ENCODE data around the gene PPFIA2. TPM values are rescaled to one million over a fixed set of nuclear protein-coding genes. Genes with fewer than 3 reads are reported as not detected.

Gene PPFIA2
- polyA plus RNA-seq, 1 of the 3 experiments (the other 2 are of a cell fraction) = not detected

- Histone ChIP-seq H3K4me2 (no peak overlapping the region), H3K27ac (ENCODE audit: low read depth in 2 of 2, low read length in 1 of 2) (no peak overlapping the region), H2AFZ (ENCODE audit: low read depth) (no peak overlapping the region), H3K36me3 (replicated peaks in 1 of 2; ENCODE audit: control insufficient read depth in 1 of 2, insufficient read depth in 2 of 2, low read length in 1 of 2) (no peaks in the 10 kb centered on the region), H3K79me2 (ENCODE audit: insufficient read depth) (no peaks in the 10 kb centered on the region), H3K9me3 (no peaks in the 10 kb centered on the region), H3F3A (replicated peaks; ENCODE audit: insufficient read depth) (no peaks in the 10 kb centered on the region), H3K9ac (no peak overlapping the region), H3K27me3 (ENCODE audit: insufficient read depth) (no peaks in the 10 kb centered on the region), H3K4me3 (ENCODE audit: low read depth in 2 of 2, low read length in 1 of 2) (no peak overlapping the region), H3K4me1 (ENCODE audit: control insufficient read depth in 1 of 2, insufficient read depth in 2 of 2, low read depth in 1 of 2, low read length in 1 of 2) (no peaks in the 10 kb centered on the region), H3K9me2 (no peaks in the 10 kb centered on the region), H4K20me1 (ENCODE audit: insufficient read depth) (no peaks in the 10 kb centered on the region)
- TF ChIP-seq MEF2A (IDR thresholded peaks at IDR 0.05; ENCODE audit: borderline replicate concordance, low read depth) (no peak), RAD21 (IDR thresholded peaks at IDR 0.05; ENCODE audit: low read length) (no peak), JUND (IDR thresholded peaks at IDR 0.05) (no peak), MAX (IDR thresholded peaks at IDR 0.05; ENCODE audit: low read depth) (no peak), FOXM1 (IDR thresholded peaks at IDR 0.05; ENCODE audit: low read depth) (no peak), MXI1 (IDR thresholded peaks at IDR 0.05; ENCODE audit: low read depth, low read length) (no peak), NRF1 (IDR thresholded peaks at IDR 0.05; ENCODE audit: low read depth, low read length) (no peak), IRF3 (IDR thresholded peaks at IDR 0.05; ENCODE audit: low read depth, low read length) (no peak), USF2 (IDR thresholded peaks at IDR 0.05; ENCODE audit: borderline replicate concordance, low read depth, low read length) (no peak), FOXJ3 (CRISPR knock-in tag; IDR thresholded peaks at IDR 0.05) (no peak), GATA2 (CRISPR knock-in tag; IDR thresholded peaks at IDR 0.05) (no peak), YY1 (IDR thresholded peaks at IDR 0.05; ENCODE audit: low read depth) (no peak), RCOR1 (IDR thresholded peaks at IDR 0.05; ENCODE audit: low read length) (no peak), NFIC (IDR thresholded peaks at IDR 0.05; ENCODE audit: borderline replicate concordance) (no peak), ELF1 (IDR thresholded peaks at IDR 0.05) (no peak), RFX5 (IDR thresholded peaks at IDR 0.05; ENCODE audit: low read length) (no peak)
- DNase-seq = no peak
- whole genome bisulfite sequencing (ENCODE audit: low lambda C conversion rate) = 18% methylated on average over 3 of the region's 3 CpGs
- CTCF ChIA-PET = interaction anchor here (1.7 kb wide), 1 partner anchor 9 kb away, joined by 4 read pairs; no protein-coding TSS in a partner anchor
- POLR2A ChIA-PET = no interaction called here
Measured at GRCh38 chr12:81395431-81395830, 363.7 kb downstream of the PPFIA2 start.

GRCh38 chr12:81389550-81390099 lies 369.5 kb downstream of the PPFIA2 start:
- CTCF ChIA-PET = no interaction called here
- H3K79me2 ChIP-seq (ENCODE audit: insufficient read depth) = no peaks in the 10 kb centered on the region
- TF ChIP-seq MXI1 (IDR thresholded peaks at IDR 0.05; ENCODE audit: low read depth, low read length) = no peak
- TF ChIP-seq TCF12 (IDR thresholded peaks at IDR 0.05) = no peak
- TF ChIP-seq MAX (IDR thresholded peaks at IDR 0.05; ENCODE audit: low read depth) = no peak
- TF ChIP-seq MEF2A (IDR thresholded peaks at IDR 0.05; ENCODE audit: borderline replicate concordance, low read depth) = no peak
- no peak for TF ChIP-seq TEAD4 (IDR thresholded peaks at IDR 0.05; ENCODE audit: borderline replicate concordance, insufficient read depth)
- no peak for TF ChIP-seq FOXM1 (IDR thresholded peaks at IDR 0.05; ENCODE audit: low read depth)
- no peak for TF ChIP-seq YY1 (IDR thresholded peaks at IDR 0.05; ENCODE audit: low read depth)
- TF ChIP-seq EZH2phosphoT487 (IDR thresholded peaks at IDR 0.05; ENCODE audit: borderline replicate concordance, low read depth) = no peak
- no peak for TF ChIP-seq RAD21 (IDR thresholded peaks at IDR 0.05; ENCODE audit: low read length)
- H3K4me1 ChIP-seq (ENCODE audit: control insufficient read depth in 1 of 2, insufficient read depth in 2 of 2, low read depth in 1 of 2, low read length in 1 of 2) = no peaks in the 10 kb centered on the region
- no peaks in the 10 kb centered on the region for H3K27me3 ChIP-seq (ENCODE audit: insufficient read depth)
- H3F3A ChIP-seq (replicated peaks; ENCODE audit: insufficient read depth) = no peaks in the 10 kb centered on the region
- H3K9me2 ChIP-seq = no peaks in the 10 kb centered on the region
- no peak overlapping the region for H3K27ac ChIP-seq (ENCODE audit: low read depth in 2 of 2, low read length in 1 of 2)
- H3K9me3 ChIP-seq = no peaks in the 10 kb centered on the region
- no peaks in the 10 kb centered on the region for H3K36me3 ChIP-seq (replicated peaks in 1 of 2; ENCODE audit: control insufficient read depth in 1 of 2, insufficient read depth in 2 of 2, low read length in 1 of 2)
- no peak overlapping the region for H2AFZ ChIP-seq (ENCODE audit: low read depth)
- 57% methylated on average over 7 of the region's 7 CpGs for WGBS (ENCODE audit: low lambda C conversion rate)
- H4K20me1 ChIP-seq (ENCODE audit: insufficient read depth) = no peaks in the 10 kb centered on the region
- no peak overlapping the region for H3K4me2 ChIP-seq
- POLR2A ChIA-PET = no interaction called here
- no peak overlapping the region for H3K9ac ChIP-seq
- no peak for DNase-seq
- no peak overlapping the region for H3K4me3 ChIP-seq (ENCODE audit: low read depth in 2 of 2, low read length in 1 of 2)
